Immature natural killer cell (primary cell): ENCODE results near the gene HNRNPM. TPM values are rescaled to one million over a fixed set of nuclear protein-coding genes. Genes with fewer than 3 reads are reported as not detected.
A peak's percentile ranks its signal among the peaks of the same experiment; 100 is the strongest.
"Not testable (repeated sequence)": the region's sequence is repeated elsewhere in the genome, so short reads cannot be mapped to it uniquely, and the experiment has no call there.

Experiments
- DNase-seq, 3 donors: peaks; one replicate each; pipeline ENCODE4 v3.0.0; 2022; ENCODE audit warnings: mixed read lengths in 1 of 3
- H3K27ac Mint-ChIP-seq, 6 donors: one replicate each; pipeline ENCODE4 v1.8.0; 2020; ENCODE audit warnings: mixed read lengths in 6 of 6, mild to moderate bottlenecking in 5 of 6, inconsistent platforms in 4 of 6, moderate library complexity in 3 of 6
- H3K27me3 Mint-ChIP-seq, 3 donors: one replicate each; pipeline ENCODE4 v1.8.0; 2020 to 2021; ENCODE audit warnings: low read depth in 3 of 3, mild to moderate bottlenecking in 3 of 3, mixed read lengths in 3 of 3, moderate library complexity in 3 of 3, inconsistent platforms in 1 of 3
- H3K36me3 Mint-ChIP-seq, 3 donors: one replicate each; pipeline ENCODE4 v1.8.0; 2020; ENCODE audit warnings: mixed read lengths in 3 of 3, inconsistent platforms in 2 of 3, mild to moderate bottlenecking in 2 of 3
- H3K4me1 Mint-ChIP-seq, 2 donors: one replicate each; pipeline ENCODE4 v1.8.0; 2020; ENCODE audit warnings: inconsistent platforms in 2 of 2, mild to moderate bottlenecking in 2 of 2, mixed read lengths in 2 of 2, moderate library complexity in 1 of 2
- H3K4me3 Mint-ChIP-seq, 5 donors: one replicate each; pipeline ENCODE4 v1.8.0; 2020; ENCODE audit warnings: mild to moderate bottlenecking in 5 of 5, mixed read lengths in 5 of 5, inconsistent platforms in 3 of 5, moderate library complexity in 3 of 5
- H3K9me3 Mint-ChIP-seq, 6 donors: one replicate each; pipeline ENCODE4 v1.8.0; 2020; ENCODE audit warnings: mild to moderate bottlenecking in 6 of 6, mixed read lengths in 6 of 6, inconsistent platforms in 4 of 6, moderate library complexity in 3 of 6
- polyA plus RNA-seq, 3 donors: library from polyadenylated mRNA; unstranded; fragments of 300-500 nt; fragmentation: Illumina TruSeq; gene quantifications; one replicate each; pipeline ENCODE4 v1.2.3, GENCODE V29; 2021

The HNRNPM gene
- polyA plus RNA-seq, 3 donors from 2014 or later = 163 to 287 (median 209) TPM

DNA sequence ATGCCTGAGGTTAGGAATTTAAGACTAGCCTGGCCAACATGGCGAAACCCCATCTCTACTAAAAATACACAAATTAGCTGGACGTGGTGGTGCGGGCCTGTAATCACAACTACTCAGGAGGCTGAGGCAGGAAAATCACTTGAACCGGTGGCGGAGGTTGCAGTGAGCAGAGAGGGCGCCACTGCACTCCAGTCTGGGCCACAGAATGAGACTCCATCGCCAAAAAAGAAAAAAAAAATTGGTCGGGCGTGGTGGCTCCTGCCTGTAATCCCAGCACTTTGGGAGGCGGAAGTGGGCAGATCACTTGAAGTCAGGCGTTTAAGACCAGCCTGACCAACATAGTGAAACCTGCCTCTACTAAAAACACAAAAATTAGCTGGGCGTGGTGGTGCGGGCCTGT, 34.1 kb upstream of the HNRNPM start:
- peak overlapping the region in 1 of 6 donors; percentile 40 for H3K27ac Mint-ChIP-seq
- not testable (repeated sequence) for H3K27me3 Mint-ChIP-seq, H3K9me3 Mint-ChIP-seq, H3K4me3 Mint-ChIP-seq, DNase-seq, H3K36me3 Mint-ChIP-seq
- H3K4me1 Mint-ChIP-seq = peaks cover 8 to 13% of the 10 kb centered on the region in 2 donors

DNA sequence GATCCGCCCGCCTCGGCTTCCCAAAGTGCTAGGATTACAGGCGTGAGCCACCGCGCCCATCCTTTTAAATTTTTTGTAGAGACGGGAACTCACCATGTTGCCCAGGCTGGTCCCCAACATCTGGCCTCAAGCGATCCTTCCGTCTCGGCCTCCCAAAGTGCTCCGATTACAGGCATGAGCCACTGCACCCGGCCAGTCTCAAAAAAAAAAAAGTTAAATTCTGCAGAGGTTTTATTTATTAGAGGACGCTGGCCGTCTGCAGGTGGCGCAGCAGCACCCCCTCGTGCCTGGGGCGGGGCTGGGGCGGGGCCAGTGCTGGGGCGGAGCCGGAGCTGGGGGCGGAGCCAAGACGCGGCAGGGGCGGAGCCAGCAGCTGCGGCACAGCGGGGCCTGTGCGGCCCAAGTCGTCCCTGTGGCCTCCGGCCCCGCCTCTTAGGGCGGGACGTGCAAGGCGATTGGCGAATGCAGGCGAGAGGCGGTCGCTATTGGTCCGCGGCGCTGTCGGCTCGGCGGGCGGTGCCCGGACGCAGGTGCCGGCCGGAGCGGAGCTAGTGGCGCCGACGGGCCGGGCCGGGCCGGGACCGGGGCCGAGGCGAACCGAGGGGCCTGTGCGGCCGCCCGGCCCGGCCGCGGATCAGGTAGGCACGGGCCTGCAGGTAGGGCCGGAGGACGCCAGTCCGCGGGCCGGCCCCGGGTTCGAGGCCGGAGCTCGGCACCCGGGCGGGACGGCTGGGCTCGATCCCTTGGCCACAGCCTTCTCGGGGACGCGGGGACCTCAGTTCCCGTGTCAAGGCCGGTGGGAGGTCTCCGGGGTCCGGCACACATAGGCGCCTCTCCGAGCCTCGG, 31.8 kb upstream of the HNRNPM start, which contains the start of gene MARCHF2:
Gene MARCHF2 (plus strand): TSS at position 523 of the 846 bp plus-strand sequence. CDS start 8,536 bp downstream, outside the sequence.
- peak within 1 kb of the TSS in 5 of 6 donors; percentile 6 to 78 (median 37) for H3K27ac Mint-ChIP-seq
- no peaks in the 10 kb centered on the region for H3K36me3 Mint-ChIP-seq
- H3K4me3 Mint-ChIP-seq = peak within 1 kb of the TSS; percentile 66 to 82 (median 78)
- H3K4me1 Mint-ChIP-seq = peaks cover 8 to 13% of the 10 kb centered on the region in 2 donors
- H3K27me3 Mint-ChIP-seq = peaks cover 0 to 2% (median 1%) of the 10 kb centered on the region in 3 donors
- peak; percentile 94 to 96 (median 96) for DNase-seq
- no peaks in the 10 kb centered on the region for H3K9me3 Mint-ChIP-seq

DNA sequence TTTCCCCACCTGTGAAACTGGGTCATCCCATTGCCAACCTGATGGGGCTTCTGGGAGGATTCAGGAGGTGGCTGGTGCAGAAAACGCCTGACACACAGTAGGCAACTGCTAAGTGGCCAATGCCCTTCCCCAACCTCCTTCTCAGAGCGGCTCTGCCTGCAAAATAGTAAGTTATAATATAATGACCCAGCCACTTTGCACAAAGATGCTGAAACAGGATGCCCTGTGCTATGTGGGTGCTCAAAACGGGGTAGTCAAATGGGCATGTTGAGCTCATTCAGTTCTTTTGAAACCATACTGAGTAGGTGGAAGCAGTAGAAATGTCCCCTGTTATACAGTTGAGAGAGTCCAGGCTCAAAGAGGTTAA, 31.2 kb upstream of the HNRNPM start:
- Mint-ChIP-seq H3K9me3 (no peaks in the 10 kb centered on the region), H3K27me3 (peaks cover 0 to 2% (median 1%) of the 10 kb centered on the region in 3 donors), H3K4me3 (peak overlapping the region; percentile 66 to 82 (median 78)), H3K4me1 (peaks cover 9 to 13% of the 10 kb centered on the region in 2 donors), H3K27ac (peak overlapping the region in 5 of 6 donors; percentile 1 to 37 (median 22)), H3K36me3 (no peaks in the 10 kb centered on the region)
- DNase-seq = no peak

DNA sequence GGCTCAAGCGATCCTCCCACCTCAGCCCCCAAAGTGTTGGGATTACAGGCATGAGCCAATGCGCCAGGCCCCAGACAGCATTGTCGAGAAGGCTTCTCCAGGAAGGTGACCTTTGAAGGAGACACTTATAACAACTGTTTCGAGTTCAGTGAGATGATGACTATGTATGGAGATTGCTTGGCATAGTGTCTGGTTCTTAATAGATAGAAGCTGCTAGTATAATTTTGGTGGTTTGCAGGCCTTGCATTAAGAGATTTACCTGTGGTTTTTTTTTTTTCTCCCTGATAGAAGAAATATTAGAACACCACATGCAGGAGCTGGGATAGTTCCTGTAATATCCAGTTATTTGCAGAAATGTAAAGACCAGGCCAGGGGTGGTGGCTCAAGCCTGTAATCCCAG, 28.0 kb upstream of the HNRNPM start:
- no peak overlapping the region for H3K27ac Mint-ChIP-seq
- no peaks in the 10 kb centered on the region for H3K9me3 Mint-ChIP-seq
- peaks cover 0 to 2% (median 1%) of the 10 kb centered on the region in 3 donors for H3K27me3 Mint-ChIP-seq
- H3K4me1 Mint-ChIP-seq = peaks cover 7 to 13% of the 10 kb centered on the region in 2 donors
- H3K4me3 Mint-ChIP-seq = no peak overlapping the region
- no peaks in the 10 kb centered on the region for H3K36me3 Mint-ChIP-seq
- no peak for DNase-seq

DNA sequence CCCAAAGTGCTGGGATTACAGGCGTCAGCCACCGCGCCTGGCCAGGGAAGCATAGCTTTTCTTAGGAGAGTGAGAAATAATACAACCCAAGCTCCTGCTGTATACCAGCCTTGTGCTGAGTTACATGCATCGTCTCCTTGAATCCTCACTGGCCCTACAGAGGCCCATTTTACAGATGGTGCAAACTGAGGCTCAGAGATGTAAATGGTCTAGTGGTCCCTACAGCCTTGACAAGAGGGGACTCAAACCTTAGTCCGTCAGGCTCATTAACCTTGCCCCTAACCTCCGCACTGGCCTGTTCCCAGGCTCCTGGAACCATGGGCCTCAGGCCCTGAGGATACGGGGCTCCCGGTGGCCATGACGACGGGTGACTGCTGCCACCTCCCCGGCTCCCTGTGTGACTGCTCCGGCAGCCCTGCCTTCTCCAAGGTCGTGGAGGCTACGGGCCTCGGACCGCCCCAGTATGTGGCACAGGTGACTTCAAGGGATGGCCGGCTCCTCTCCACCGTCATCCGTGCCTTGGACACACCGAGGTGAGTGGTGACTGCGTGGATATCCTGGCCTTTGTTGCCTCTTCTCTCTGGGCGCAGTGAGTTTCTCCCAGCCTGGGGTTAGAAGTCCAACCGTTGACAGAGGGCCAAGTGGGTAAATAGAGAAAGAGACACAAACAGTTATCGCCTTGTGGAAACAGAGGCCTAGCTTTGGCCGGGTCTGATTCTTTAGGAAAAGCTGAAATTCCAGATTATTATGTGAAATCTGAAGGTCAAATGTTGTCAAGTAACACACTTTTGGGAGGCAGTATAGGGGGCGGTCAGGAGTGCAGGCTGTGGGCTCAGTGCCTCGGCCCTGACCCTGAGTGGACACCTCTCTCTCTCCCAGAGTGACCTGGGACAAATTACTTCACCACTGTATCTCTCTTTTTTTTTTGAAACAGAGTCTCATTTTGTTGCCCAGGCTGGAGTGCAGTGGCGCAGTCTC, 23.0 kb upstream of the HNRNPM start:
- Mint-ChIP-seq H3K27me3 (no peaks in the 10 kb centered on the region), H3K27ac (no peak overlapping the region), H3K4me3 (no peak overlapping the region), H3K9me3 (no peaks in the 10 kb centered on the region), H3K36me3 (peaks cover 0 to 11% (median 5%) of the 10 kb centered on the region in 3 donors), H3K4me1 (peaks cover 0 to 1% of the 10 kb centered on the region in 2 donors)
- no peak for DNase-seq

DNA sequence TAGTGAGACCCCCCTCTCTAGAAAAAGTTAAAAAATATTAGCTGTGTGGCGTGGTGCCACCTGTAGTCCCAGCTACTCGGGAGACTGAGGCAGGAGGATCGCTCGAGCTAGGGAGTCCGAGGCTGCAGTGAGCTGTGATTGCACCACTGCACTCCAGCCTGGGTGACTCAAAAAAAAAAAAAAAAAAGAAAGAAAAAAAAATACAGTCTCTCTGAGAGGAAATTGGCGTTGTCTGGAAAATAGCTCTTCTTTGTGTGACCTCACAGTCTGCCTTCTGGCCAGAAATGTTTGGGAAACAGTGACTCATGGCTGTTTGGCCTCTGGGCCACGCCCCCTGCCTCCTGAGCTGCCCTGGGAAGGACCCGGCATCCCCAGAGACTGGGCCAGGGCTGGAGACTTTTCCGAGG, 21.0 kb upstream of the HNRNPM start:
- Mint-ChIP-seq H3K36me3 (peaks cover 0 to 18% (median 5%) of the 10 kb centered on the region in 3 donors), H3K27me3 (peaks cover 0 to 1% (median 0%) of the 10 kb centered on the region in 3 donors), H3K4me3 (no peak overlapping the region), H3K9me3 (no peaks in the 10 kb centered on the region), H3K4me1 (no peaks in the 10 kb centered on the region), H3K27ac (no peak overlapping the region)
- no peak for DNase-seq

DNA sequence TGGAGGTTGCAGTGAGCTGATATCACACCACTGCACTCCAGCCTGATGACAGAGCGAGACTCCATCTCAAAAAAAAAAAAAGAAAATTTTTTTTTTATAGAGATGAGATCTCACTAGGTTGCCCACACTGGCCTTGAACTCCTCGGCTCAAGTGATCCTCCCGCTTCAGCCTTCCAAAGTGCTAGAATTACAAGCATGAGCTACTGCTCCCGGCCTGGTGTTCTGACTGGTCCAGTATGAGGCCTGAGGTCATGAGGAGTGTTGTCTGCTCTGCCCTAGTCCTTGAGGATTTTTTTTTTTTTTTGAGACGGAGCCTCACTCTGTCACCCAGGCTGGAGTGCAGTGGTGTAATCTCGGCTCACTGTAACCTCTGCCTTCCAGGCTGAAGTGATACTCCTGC, 19.4 kb upstream of the HNRNPM start:
- H3K9me3 Mint-ChIP-seq, H3K27ac Mint-ChIP-seq, DNase-seq, H3K27me3 Mint-ChIP-seq, H3K4me3 Mint-ChIP-seq, H3K4me1 Mint-ChIP-seq: not testable (repeated sequence)
- H3K36me3 Mint-ChIP-seq = peaks cover 0 to 18% (median 7%) of the 10 kb centered on the region in 3 donors

DNA sequence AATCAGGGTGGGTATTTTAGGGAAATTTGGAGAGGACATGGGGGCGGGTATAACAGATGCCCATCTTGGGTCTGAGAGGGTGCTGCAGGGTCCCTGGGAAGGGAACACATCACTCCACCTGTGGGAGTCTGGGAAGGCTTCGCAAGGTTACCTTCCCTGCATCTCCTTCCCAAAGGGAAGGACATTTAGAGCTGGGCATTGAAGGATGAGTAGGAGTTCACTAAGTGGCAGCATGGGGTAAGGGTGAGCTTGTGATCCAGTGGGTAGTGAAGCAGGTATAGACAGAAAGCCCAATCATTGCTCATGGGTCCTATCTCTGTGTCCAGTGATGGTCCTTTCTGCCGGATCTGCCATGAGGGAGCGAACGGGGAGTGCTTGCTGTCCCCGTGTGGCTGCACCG, 18.5 kb upstream of the HNRNPM start:
- Mint-ChIP-seq H3K9me3 (no peaks in the 10 kb centered on the region), H3K36me3 (peaks cover 0 to 18% (median 7%) of the 10 kb centered on the region in 3 donors), H3K4me3 (no peak overlapping the region), H3K27ac (no peak overlapping the region), H3K27me3 (peaks cover 0 to 2% (median 1%) of the 10 kb centered on the region in 3 donors), H3K4me1 (no peaks in the 10 kb centered on the region)
- DNase-seq = no peak

DNA sequence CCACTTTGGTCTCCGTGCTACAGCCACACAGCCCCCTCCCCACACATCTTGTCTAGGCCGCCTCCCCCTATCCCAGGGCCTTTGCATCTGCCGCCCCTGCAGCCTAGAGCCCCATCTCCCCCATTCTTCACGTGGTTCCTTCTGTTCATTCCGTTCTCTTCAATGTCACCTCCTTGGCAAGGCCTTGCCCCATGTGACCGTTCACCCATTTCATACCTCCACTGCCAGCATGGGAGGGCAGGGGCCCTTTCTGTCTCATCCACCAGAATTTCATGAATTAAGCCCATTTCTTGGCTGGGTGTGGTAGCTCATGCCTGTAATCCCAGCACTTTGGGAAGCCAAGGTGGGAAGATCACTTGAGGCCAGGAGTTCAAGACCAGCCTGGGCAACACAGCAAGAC, 15.7 kb upstream of the HNRNPM start:
- Mint-ChIP-seq H3K4me3 (no peak overlapping the region), H3K9me3 (no peaks in the 10 kb centered on the region), H3K27me3 (peaks cover 0 to 2% (median 1%) of the 10 kb centered on the region in 3 donors), H3K27ac (no peak overlapping the region), H3K4me1 (no peaks in the 10 kb centered on the region), H3K36me3 (peaks cover 0 to 11% (median 7%) of the 10 kb centered on the region in 3 donors)
- no peak for DNase-seq

DNA sequence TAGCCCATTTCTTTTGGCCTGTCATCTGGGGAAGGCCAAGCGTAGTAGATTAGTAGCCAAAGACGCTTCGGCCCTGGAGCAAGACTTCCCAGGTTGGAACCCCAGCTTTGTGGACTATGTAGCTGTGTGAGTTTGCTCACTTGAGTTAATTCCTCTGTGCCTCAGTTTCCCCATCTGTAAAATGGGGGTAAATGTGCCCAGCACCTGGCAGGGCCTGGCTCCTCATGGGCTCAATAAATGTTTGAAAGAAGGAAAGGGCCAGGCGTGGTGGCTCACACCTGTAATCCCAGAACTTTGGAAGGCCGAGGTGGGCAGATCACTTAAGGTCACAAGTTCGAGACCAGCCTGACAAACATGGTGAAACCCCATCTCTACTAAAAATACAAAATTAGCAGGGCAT, 14.9 kb upstream of the HNRNPM start:
- peaks cover 0 to 11% (median 7%) of the 10 kb centered on the region in 3 donors for H3K36me3 Mint-ChIP-seq
- peaks cover 0 to 2% (median 1%) of the 10 kb centered on the region in 3 donors for H3K27me3 Mint-ChIP-seq
- no peak overlapping the region for H3K4me3 Mint-ChIP-seq
- H3K27ac Mint-ChIP-seq = no peak overlapping the region
- no peaks in the 10 kb centered on the region for H3K9me3 Mint-ChIP-seq
- DNase-seq = no peak
- H3K4me1 Mint-ChIP-seq = no peaks in the 10 kb centered on the region

DNA sequence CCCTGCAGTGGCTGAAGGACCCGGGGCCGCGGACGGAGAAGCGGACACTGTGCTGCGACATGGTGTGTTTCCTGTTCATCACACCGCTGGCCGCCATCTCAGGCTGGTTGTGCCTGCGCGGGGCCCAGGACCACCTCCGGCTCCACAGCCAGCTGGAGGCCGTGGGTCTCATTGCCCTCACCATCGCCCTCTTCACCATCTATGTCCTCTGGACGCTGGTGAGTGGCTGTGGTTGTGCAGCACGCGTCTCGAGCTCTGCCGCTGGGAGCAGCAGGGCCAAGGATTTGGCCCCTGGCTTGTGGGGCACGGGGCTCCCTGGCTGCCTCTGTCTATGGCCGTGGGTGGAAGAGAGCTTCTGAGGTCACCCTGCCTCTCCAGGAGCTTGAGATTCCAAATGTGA, 14.1 kb upstream of the HNRNPM start:
- Mint-ChIP-seq H3K27ac (peak overlapping the region in 1 of 6 donors; percentile 22), H3K9me3 (no peaks in the 10 kb centered on the region), H3K36me3 (peaks cover 5 to 12% (median 11%) of the 10 kb centered on the region in 3 donors), H3K4me1 (no peaks in the 10 kb centered on the region), H3K27me3 (peaks cover 0 to 2% (median 1%) of the 10 kb centered on the region in 3 donors), H3K4me3 (no peak overlapping the region)
- no peak for DNase-seq

DNA sequence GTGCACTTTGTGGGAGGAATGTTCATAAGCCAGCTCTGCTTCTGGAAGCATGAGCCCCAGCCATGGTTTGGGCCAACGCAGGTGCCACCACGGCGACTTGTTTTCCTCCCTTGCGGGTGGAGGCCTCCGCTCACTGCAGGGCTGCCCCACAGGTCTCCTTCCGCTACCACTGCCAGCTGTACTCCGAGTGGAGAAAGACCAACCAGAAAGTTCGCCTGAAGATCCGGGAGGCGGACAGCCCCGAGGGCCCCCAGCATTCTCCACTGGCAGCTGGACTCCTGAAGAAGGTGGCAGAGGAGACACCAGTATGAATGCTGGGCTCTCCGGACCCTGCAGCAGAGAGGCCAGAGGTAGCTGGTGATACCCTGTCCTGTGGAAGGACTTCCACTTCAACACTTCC, 6.5 kb upstream of the HNRNPM start:
- Mint-ChIP-seq H3K4me1 (no peaks in the 10 kb centered on the region), H3K36me3 (peaks cover 0 to 7% (median 5%) of the 10 kb centered on the region in 3 donors), H3K27ac (no peak overlapping the region), H3K9me3 (no peaks in the 10 kb centered on the region), H3K27me3 (no peaks in the 10 kb centered on the region), H3K4me3 (no peak overlapping the region)
- no peak for DNase-seq

DNA sequence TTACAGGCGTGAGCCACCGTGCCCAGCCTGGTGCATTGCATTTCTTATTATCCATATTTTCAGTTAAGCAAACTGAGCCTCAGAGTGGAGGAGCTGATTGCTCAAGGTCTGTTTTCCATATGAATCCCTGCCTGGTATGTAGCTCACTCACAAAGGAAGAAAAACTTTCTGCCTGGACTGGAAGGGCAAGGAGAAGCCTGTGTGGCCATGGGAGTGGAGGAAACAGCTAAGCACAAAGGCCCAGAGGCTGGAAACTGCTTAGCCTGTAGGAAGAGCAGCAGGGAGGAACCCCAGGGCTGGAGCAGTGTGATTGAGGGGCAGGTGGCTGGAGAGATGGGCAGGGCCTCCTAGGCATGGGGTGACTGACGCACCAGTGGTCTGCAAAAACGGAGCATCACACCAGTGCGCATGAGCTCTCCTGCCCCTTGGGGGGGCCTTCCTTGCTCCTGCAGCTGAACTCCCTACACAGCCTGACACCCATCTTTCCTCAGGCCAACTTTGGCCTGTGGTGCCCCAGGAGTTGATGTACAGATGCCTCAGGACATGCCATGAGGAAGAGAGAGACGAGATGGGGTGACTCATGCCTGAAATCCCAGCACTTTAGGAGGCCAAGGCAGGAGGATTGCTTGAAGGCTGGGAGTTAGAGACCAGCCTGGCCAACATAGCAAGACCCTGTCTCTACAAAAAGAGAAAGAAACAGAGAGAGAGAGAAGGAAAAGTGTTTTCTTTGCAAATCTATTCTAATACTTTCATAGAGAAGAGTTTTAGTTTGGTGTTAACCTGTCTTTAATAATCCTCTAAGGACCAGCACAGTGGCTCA, 2.8 kb upstream of the HNRNPM start:
- H3K27ac Mint-ChIP-seq = no peak overlapping the region

More for the DNA sequence above, 2.8 kb upstream of the HNRNPM start:
- H3K36me3 Mint-ChIP-seq = peaks cover 0 to 4% (median 3%) of the 10 kb centered on the region in 3 donors
- DNase-seq = no peak
- peaks cover 3 to 7% (median 6%) of the 10 kb centered on the region in 3 donors for H3K27me3 Mint-ChIP-seq
- peak overlapping the region in 3 of 5 donors; percentile 35 to 63 (median 46) for H3K4me3 Mint-ChIP-seq
- peaks cover 22 to 25% of the 10 kb centered on the region in 2 donors for H3K4me1 Mint-ChIP-seq
- no peaks in the 10 kb centered on the region for H3K9me3 Mint-ChIP-seq
